ENCODE data around the gene VAV2. TPM values are rescaled to one million over a fixed set of nuclear protein-coding genes. Genes with fewer than 3 reads are reported as not detected.

Gene VAV2
- total and polyA plus RNA-seq, 2 experiments from 2014 or later = 8.1 to 28.9 TPM

DNA sequence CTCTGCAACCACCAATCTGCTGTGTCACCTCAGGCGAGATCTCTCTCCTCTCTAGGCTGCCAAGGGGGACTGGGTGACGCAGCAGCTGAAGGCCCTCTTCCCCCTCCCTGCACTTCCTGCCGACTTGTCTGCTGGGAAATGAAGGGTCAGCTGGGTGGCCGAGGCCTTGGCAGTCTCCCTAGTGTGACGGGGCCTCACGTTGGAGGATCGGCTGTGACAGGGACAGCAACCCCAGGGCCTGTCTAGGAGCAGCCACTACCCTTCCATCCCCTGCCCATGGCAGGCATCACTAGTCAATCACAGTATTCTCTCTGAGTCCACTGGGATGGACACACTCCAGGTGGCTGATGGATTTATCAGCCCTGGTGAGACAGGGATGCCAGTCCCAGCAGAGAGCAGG is 146.7 kb downstream of the VAV2 start:
- no peak for DNase-seq (ENCODE audit: low spot score)
- H4K20me1 ChIP-seq (replicated peaks; ENCODE audit: insufficient read depth) = peaks cover 7% of the 10 kb centered on the region
- ATAC-seq = no peak

More for the DNA sequence above, 146.7 kb downstream of the VAV2 start:
- TF ChIP-seq, protein P1, sequence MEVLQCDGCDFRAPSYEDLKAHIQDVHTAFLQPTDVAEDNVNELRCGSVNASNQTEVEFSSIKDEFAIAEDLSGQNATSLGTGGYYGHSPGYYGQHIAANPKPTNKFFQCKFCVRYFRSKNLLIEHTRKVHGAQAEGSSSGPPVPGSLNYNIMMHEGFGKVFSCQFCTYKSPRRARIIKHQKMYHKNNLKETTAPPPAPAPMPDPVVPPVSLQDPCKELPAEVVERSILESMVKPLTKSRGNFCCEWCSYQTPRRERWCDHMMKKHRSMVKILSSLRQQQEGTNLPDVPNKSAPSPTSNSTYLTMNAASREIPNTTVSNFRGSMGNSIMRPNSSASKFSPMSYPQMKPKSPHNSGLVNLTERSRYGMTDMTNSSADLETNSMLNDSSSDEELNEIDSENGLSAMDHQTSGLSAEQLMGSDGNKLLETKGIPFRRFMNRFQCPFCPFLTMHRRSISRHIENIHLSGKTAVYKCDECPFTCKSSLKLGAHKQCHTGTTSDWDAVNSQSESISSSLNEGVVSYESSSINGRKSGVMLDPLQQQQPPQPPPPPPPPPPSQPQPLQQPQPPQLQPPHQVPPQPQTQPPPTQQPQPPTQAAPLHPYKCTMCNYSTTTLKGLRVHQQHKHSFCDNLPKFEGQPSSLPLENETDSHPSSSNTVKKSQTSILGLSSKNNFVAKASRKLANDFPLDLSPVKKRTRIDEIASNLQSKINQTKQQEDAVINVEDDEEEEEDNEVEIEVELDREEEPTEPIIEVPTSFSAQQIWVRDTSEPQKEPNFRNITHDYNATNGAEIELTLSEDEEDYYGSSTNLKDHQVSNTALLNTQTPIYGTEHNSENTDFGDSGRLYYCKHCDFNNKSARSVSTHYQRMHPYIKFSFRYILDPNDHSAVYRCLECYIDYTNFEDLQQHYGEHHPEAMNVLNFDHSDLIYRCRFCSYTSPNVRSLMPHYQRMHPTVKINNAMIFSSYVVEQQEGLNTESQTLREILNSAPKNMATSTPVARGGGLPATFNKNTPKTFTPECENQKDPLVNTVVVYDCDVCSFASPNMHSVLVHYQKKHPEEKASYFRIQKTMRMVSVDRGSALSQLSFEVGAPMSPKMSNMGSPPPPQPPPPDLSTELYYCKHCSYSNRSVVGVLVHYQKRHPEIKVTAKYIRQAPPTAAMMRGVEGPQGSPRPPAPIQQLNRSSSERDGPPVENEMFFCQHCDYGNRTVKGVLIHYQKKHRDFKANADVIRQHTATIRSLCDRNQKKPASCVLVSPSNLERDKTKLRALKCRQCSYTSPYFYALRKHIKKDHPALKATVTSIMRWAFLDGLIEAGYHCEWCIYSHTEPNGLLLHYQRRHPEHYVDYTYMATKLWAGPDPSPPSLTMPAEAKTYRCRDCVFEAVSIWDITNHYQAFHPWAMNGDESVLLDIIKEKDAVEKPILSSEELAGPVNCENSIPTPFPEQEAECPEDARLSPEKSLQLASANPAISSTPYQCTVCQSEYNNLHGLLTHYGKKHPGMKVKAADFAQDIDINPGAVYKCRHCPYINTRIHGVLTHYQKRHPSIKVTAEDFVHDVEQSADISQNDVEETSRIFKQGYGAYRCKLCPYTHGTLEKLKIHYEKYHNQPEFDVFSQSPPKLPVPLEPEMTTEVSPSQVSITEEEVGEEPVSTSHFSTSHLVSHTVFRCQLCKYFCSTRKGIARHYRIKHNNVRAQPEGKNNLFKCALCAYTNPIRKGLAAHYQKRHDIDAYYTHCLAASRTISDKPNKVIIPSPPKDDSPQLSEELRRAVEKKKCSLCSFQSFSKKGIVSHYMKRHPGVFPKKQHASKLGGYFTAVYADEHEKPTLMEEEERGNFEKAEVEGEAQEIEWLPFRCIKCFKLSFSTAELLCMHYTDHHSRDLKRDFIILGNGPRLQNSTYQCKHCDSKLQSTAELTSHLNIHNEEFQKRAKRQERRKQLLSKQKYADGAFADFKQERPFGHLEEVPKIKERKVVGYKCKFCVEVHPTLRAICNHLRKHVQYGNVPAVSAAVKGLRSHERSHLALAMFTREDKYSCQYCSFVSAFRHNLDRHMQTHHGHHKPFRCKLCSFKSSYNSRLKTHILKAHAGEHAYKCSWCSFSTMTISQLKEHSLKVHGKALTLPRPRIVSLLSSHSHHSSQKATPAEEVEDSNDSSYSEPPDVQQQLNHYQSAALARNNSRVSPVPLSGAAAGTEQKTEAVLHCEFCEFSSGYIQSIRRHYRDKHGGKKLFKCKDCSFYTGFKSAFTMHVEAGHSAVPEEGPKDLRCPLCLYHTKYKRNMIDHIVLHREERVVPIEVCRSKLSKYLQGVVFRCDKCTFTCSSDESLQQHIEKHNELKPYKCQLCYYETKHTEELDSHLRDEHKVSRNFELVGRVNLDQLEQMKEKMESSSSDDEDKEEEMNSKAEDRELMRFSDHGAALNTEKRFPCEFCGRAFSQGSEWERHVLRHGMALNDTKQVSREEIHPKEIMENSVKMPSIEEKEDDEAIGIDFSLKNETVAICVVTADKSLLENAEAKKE (CRISPR knock-in tag; IDR thresholded peaks at IDR 0.05) = no peak
- TF ChIP-seq EZH2phosphoT487 (IDR thresholded peaks at IDR 0.05; ENCODE audit: unreplicated experiment) (no peak), ETS1 (IDR thresholded peaks at IDR 0.05) (no peak), ZNF114 (CRISPR knock-in tag; IDR thresholded peaks at IDR 0.05) (no peak), NANOG (IDR thresholded peaks at IDR 0.05; ENCODE audit: borderline replicate concordance) (no peak), CREB1 (CRISPR knock-in tag; IDR thresholded peaks at IDR 0.05; ENCODE audit: low read depth) (no peak), EZH2 (IDR thresholded peaks at IDR 0.05; ENCODE audit: low read depth, unreplicated experiment) (no peak), POLR2AphosphoS5 (IDR thresholded peaks at IDR 0.05; ENCODE audit: low read depth) (no peak), ZNF331 (CRISPR knock-in tag; IDR thresholded peaks at IDR 0.05; ENCODE audit: low read depth) (no peak), STAT1 (IDR thresholded peaks at IDR 0.05; ENCODE audit: unreplicated experiment) (no peak), JUNB (IDR thresholded peaks at IDR 0.05; ENCODE audit: unreplicated experiment) (no peak)
- TF ChIP-seq, protein P2, sequence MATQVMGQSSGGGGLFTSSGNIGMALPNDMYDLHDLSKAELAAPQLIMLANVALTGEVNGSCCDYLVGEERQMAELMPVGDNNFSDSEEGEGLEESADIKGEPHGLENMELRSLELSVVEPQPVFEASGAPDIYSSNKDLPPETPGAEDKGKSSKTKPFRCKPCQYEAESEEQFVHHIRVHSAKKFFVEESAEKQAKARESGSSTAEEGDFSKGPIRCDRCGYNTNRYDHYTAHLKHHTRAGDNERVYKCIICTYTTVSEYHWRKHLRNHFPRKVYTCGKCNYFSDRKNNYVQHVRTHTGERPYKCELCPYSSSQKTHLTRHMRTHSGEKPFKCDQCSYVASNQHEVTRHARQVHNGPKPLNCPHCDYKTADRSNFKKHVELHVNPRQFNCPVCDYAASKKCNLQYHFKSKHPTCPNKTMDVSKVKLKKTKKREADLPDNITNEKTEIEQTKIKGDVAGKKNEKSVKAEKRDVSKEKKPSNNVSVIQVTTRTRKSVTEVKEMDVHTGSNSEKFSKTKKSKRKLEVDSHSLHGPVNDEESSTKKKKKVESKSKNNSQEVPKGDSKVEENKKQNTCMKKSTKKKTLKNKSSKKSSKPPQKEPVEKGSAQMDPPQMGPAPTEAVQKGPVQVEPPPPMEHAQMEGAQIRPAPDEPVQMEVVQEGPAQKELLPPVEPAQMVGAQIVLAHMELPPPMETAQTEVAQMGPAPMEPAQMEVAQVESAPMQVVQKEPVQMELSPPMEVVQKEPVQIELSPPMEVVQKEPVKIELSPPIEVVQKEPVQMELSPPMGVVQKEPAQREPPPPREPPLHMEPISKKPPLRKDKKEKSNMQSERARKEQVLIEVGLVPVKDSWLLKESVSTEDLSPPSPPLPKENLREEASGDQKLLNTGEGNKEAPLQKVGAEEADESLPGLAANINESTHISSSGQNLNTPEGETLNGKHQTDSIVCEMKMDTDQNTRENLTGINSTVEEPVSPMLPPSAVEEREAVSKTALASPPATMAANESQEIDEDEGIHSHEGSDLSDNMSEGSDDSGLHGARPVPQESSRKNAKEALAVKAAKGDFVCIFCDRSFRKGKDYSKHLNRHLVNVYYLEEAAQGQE (IDR thresholded peaks at IDR 0.05; ENCODE audit: unreplicated experiment) = no peak
- TF ChIP-seq, protein P3, sequence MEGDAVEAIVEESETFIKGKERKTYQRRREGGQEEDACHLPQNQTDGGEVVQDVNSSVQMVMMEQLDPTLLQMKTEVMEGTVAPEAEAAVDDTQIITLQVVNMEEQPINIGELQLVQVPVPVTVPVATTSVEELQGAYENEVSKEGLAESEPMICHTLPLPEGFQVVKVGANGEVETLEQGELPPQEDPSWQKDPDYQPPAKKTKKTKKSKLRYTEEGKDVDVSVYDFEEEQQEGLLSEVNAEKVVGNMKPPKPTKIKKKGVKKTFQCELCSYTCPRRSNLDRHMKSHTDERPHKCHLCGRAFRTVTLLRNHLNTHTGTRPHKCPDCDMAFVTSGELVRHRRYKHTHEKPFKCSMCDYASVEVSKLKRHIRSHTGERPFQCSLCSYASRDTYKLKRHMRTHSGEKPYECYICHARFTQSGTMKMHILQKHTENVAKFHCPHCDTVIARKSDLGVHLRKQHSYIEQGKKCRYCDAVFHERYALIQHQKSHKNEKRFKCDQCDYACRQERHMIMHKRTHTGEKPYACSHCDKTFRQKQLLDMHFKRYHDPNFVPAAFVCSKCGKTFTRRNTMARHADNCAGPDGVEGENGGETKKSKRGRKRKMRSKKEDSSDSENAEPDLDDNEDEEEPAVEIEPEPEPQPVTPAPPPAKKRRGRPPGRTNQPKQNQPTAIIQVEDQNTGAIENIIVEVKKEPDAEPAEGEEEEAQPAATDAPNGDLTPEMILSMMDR (conservative IDR thresholded peaks at IDR 0.05; ENCODE audit: low read depth in 2 of 2) = no peak
- Mint-ChIP-seq H3K9me3 (no peaks in the 10 kb centered on the region), H3K4me3 (no peak overlapping the region), H3K27me3 (ENCODE audit: insufficient read depth, low read depth, poor library complexity) (peaks cover 17% of the 10 kb centered on the region), H3K27ac (no peak overlapping the region), H3K4me1 (peaks cover 25% of the 10 kb centered on the region), H3K36me3 (ENCODE audit: low read depth) (no peaks in the 10 kb centered on the region)
- Histone ChIP-seq H3K4me3 (no peak overlapping the region), H3K4me2 (no peak overlapping the region), H2AFZ (no peak overlapping the region), H3K9me2 (ENCODE audit: insufficient read depth) (no peaks in the 10 kb centered on the region), H3K27ac (ENCODE audit: low read depth) (no peak overlapping the region), H3K27me3 (ENCODE audit: insufficient read depth) (no peaks in the 10 kb centered on the region), H3K36me3 (ENCODE audit: insufficient read depth) (no peaks in the 10 kb centered on the region), H3K79me2 (replicated peaks; ENCODE audit: insufficient read depth) (peaks cover 16% of the 10 kb centered on the region; the same call in 1 of the 2 replicates), H3K4me1 (ENCODE audit: insufficient read depth) (peaks cover 2% of the 10 kb centered on the region), H3F3A (replicated peaks; ENCODE audit: low read depth) (0 out of 2 replicates have a peak, but pooled peaks cover under 1% of the 10 kb centered on the region)

Measured in GM23338 (cell line).